GM19438 (cell line): Measurements from ENCODE around the gene TTLL9.
A peak's percentile ranks its signal among the peaks of the same experiment; 100 is the strongest.

Experiments
- ATAC-seq: cut with Tn5 transposase; IDR thresholded peaks from one replicate; pipeline ENCODE4 v1.9.1; 2021; ENCODE audit warnings: low read depth; ENCODE audit not compliant: unreplicated experiment

The TTLL9 gene

DNA sequence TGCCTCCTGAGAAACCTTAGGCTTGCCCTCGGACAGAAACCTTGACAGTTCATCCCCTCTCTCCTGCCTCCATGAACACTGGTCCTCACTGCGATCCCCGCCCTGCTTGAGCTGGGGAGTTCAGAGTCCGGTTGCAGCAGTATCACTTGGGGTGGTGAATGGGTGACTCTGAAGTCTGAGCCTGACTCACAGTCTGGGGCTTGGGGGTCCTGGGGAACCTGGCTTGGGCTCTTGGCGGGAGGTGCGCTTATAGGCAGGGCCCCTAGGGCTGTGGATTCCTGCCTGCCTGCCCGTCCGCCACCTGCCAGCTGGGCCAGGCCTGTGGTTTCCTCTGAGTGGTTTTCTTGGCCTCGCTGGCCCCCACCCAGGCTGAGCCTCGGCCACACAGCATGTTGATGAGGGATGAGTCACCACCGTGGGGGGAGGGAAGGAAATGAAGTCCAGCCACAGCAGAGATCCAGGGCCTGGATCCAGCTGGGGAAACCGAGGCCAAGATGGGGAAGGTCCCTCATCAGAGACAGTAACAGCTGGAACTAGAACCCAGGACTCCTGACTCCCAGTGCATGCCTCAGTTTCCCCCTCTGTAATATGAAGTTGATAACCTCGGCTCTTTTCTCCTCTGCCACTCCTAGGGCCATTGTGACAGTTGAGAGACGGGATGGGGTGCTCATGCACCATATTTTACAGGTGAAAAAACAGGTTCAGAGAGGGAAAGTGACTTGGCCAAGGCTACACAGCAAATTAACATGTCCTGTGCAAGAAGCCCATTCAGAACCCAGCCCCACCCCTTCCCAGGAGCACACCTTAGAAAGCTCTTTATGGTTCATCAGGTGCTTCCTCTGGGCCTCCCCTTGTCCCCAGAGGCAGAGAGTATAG is 34.2 kb upstream of the TTLL9 start:
- peak; percentile 66 for ATAC-seq

DNA sequence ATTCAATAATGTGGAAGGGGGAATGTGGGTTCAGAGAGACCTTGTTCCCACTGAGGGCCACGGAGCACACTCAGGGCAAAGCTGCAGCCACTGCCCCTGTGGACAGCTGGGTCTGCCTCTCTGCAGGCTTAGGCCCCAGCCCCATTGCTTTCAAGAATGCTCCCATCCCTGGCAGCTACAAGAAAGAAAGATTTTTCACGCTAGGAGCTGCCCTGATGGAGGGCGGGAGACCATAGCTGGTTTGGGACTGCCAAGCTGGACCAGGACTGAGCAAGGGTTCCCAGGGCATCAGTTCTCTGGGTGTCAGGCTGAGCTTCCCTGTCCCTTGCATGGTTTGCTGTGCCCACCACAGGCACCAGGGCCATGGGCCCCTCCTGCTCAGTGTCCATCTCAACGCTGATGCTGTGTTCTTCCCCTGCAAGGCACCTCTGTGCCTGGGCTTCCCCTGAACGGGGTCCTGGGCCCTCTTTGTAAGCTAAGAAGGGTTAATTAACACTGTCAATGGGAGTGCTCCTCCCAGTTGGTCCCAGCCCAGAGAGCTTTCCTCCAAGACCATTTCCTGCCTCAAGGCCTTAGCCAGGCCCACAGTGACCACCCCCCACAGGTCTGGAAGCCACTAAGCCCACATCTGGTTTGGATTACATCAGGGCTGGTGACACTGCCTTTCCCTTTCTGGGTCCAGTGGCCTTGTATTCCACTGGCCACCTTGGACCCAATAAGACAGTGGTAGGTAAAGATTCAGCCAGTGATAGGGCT is 33.4 kb upstream of the TTLL9 start:
- ATAC-seq: no peak

DNA sequence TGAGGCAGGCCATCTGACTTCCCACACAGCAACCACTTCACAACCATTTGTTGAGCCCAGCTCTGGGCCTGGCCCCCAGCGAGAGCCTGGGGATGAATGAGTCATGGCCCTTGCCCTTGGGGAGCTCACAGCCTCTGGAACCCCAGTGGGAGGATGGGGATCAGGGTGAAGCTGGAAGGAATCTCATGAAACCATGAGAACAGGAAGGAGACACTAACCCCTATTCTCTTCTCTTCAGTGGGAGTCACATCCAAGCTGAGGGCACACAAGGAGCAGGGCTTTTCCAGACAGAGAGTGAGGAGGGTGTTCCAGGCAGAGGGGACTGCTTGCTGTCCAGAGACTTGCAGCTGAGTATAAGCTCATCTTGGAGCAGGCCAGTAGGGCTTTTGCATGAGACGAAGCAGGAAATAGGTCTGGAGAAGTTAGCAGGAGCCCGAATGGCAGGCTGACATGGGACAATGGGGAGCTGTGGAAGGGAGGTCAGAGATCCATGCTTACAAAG is 32.5 kb upstream of the TTLL9 start:
- no peak for ATAC-seq

DNA sequence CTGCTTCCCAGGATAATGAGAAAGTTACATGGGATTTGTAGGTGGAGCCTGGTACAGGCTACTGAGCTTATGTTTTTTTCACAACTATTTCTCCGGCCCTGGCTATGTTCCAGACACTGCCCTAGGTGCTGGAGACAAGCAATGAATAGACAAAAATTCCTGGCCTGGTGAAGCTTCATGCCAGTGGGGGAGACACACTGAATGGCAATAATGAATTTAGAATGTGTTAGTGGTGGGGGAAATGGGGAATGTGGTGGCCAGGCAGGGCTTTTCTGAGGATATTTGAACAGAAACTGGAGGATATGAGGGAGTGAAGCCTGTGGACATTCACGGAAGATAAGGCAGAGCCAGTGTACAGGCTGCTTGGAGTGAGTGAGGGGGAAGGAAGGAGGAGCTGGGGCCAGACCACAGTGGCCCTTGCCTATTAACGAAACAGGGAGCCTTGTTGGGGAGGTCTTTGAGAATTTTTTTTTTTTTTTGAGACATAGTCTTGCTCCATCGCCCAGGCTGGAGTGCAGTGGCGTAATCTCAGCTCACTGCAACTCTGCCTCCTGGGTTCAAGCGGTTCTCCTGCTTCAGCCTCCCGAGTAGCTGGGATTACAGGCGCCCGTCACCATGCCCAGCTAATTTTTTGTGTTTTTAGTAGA is 31.7 kb upstream of the TTLL9 start:
- no peak for ATAC-seq

DNA sequence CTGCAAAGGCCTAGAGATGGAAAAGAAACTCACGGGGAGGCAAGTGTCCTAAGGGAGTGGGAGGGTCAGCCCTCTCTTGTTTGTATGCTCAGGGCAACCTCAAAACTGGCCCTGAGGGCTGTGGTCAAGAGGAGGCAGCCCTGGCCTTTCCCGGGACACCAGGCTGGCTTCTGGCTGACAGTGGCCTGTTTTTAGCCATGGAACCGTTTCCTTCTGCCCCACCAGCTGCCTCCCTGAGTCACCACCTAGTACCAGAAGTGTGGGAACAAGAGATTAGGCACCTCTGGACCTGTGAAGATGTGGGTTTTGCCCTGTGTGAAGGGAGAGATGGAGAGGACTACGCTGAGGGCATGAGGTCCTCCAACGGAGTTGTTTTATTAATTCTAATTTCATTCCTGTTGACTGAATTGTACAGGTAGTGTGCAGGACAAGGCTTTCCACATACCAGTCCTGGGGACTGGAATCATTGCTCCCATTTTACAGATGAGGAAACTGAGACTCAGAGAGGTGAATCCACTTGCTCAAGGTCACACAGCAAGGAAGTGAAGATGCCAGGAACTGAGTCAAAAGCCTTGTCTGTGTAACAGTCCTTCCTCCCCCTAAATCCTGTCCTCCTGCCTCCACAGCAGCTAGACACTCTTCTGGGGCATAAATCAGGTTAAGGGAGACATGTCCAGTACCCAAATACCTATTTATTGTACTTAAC is 30.5 kb upstream of the TTLL9 start:
- ATAC-seq: no peak

DNA sequence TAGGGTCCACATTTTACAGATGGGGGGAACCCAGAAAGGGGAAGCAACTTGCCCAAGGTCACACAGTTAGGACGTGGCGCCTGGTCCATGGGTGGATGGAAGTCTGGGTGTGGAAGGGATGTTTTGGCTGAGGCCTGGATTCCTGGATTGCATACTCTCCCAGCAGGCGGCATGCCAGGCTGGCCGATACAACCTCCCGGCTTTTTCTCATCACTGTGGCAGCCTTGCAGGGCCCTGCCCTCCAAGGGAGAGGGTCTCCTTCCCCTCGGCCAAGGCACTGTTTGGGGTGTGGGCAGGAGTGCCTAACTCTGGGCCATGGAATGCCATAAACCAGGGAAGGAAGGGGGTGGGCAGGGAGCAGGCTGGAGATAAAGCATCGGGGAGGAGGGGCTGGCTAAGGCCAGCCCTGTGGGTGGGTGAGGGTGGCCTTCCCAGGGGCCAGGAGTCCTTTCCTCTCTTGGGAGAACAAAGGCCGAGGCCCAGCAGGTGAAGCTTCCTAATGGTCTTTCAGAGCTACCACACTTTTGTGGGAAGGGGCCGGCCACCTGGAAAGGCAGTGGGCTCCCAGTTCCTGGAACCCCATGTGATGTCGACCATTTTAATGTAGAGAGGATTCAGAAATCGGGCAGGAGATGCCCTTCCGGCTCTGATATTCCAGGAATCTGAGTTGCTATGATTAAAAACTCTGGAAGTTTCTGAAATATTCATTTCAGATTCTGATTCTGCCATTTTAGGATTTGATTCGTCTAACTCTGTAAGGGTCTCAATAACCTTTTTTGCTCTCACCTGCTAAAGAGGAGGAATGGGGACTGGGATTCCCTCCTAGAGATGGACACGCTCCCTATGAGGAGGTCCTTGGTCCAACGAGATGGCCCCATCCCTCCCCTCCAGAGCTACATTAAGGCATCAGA is 29.3 kb upstream of the TTLL9 start:
- ATAC-seq: no peak

DNA sequence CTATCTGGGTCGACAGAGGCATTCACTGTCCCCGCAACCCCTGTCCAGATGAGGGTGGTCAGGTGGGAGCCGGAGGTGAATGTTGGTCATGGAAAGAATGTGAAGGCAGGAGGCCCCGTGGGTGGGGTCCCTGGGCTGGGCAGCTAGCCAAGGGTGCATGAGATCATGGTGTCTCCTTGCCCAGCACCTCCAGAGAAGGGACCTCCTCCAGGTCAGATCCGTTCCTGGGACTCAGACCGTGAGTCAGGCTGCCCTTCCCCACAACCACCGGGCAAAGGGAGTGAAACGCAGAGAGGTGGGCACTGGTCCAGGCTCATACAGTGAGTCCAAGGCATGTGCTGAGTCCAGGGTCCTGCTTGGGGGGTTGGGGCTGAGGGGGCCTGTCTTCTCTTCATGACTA is 28.5 kb upstream of the TTLL9 start:
- no peak for ATAC-seq

DNA sequence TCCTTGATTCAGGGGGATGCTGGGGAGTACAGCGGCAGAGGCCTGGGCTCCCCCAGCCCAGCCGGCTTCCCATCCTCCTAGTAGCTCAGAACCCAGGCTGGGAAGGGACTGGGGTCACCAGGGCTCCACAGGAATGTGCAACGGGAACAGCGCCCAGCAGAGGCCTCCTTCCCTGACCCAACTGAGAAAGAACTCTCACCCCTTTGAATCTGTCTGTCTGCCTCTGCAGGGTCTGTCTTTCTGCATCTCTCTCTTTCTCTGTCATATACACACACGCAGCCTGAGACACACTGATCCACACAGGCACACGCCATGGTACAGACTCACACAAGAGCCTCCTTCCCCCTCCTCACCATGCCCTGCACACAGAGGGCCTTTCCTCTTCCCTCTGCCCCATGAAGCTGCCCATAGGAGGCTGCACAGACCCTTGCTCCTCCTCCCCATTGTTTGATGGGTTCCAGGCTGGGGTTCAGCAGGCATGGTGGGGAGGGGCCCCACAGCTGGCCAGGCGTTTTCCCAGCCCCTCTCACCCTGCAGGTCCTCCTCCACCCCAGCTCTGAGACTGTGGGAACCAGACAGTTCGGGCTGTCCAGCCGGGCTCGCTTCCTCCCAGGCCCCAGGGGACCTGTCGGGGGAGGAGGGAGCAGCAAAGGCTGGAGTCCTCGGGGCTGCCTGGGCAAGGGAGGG is 27.8 kb upstream of the TTLL9 start:
- ATAC-seq: no peak

DNA sequence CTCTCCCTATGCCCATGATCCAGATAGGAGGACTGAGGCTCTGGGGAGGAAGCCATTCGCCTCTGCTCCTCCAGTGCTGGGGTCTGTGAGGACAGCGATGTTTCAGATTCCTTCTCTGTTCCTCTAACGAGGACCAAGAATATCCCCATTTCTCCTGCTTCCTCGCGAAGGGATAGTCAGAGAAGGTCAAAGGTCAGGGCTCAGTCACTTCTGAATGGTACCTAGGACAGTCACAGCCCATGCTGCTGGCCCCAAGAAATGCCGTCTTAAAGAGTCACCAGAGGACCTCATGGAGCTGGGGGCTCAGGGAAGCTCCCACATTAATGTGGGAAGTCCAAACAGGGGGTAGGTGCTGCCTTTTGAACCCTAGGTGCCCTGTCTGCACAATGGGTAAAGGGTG is 27.1 kb upstream of the TTLL9 start:
- no peak for ATAC-seq

DNA sequence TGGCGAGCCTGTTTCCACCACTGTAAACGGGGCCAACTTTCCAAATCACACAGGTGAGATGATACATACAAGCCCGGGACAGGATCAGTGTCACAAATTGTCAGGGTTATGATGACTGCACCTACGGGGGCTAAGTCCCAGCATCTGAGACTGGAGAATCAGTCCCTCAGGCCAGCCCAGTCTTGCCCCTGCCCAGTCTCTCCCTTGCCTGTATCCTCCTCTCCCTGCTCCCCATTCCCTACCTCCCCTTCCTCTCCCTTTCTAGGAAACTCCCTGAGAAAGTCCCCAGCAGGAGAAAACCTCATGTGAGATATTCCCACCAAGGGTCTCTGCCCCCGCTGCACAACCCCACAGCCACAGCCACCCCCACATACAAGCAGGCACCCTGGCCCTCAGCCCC is 26.6 kb upstream of the TTLL9 start:
- ATAC-seq: no peak

DNA sequence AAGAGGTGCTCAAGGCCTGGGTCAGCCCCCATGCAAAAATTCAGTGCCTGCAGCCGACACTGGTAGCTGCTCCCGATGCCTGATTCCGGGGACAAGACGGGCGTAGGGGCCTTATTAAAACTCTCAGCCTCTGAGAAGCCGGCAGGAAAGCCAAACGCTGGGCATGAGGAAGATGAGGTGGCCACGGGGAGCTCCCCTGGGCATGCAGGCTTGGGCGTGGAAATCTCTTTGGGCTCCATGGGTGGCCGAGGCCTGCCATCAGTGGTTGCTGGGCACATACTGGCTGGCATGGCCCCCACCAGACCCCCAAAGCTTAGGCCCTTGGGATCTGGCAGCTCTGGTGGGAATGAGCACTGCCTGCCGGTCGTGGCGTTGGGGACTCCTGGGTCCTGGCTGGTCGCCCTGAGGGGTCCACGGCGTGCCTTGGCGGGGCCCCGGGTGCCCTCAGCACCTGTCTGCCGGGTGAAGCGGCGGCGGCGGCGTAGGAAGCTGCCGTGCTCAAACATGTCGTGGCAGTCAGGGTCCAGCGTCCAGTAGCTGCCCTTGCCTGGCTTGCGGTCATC is 25.6 kb upstream of the TTLL9 start:
- no peak for ATAC-seq

DNA sequence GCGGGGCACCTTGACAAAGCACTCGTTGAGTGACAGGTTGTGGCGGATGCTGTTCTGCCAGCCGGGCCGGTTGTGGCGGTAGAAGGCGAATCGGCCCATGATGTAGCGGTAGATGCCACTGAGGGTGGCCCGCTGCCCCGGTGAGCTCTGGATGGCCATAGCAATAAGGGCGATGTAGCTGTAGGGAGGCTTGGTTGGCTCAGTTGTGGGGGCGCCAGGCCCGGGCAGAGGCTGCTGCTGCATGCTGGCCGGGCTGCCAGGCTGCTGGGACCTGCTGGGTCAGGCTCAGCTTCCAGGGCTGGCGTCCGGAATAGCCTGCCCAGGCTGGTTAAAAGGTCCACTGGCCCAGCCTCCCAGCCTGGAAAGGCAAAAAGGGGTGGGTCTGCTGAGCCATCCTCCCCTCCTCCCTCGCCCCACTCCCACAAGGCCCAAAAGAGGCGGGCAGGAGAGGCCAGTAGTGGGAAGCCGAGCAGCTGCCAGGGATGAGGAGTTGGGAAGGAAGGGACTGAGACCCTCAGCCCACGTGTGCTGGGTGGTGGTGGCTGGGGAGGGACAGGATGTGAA is 25.1 kb upstream of the TTLL9 start, which contains the start of gene FOXS1:
Gene FOXS1, minus strand, starts transcription at position 305 of the 564 bp plus-strand sequence. Its CDS starts 62 bp downstream, at position 243.
- no peak for ATAC-seq

DNA sequence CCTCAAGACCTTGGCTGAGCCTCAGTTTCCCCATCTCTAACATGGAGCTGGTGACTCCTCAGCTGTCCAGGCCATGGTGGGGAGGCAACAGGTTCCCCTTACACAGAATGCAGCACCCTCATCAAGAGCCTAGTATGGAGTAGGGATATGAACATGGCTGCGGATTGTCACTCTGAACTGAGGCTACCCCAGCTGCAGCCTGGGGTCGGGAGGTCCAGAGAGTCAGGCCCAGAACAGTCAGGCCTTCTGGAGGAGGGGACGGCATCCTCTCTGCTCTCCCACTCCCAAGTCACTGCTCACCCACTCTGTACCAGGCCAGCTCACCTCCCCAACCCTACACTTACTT is 23.7 kb upstream of the TTLL9 start:
- no peak for ATAC-seq

DNA sequence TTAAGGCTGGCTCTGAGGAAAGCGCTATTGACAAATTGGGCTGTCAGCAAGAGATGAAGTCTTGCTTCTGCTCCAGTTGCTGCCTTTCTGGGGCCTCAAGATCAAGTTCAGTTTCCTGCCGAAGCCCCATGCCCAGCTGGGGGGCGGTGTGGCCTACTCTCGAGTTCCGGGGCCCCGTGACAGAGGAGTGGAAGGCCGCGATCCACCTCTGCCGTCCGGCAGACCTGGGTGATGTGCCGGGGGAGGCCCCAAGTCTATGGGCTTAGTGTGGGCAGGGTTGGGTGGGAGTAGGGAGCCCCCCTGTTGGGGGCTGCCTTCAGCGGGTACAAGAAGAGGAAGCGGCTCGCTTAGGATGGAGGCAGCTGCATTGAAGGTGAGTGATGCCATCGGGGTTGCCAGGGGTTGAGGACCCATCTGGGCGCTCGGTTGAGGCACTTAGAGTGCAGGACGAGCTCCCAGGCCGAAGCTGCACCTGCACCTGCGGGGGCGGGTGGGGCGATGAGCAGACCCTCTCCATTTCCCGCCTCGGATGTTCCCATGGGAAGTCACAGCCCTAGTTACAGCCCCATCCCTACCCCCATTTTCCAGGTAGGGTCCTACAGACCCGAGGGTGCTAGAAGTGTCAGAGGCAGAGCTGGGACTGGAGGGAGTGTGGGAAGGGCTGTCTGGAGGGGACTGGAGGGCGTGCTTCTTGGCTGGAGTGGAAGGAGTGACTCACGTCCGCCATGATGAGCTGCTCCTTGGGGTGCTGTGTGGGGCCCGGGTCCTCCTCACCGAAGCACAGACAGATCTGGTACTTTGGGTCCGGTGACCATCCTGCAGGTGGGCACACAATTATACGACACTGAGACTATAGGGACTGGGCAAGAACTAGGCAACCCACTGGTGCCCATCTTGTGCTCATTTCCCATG is 22.1 kb upstream of the TTLL9 start:
- no peak for ATAC-seq

DNA sequence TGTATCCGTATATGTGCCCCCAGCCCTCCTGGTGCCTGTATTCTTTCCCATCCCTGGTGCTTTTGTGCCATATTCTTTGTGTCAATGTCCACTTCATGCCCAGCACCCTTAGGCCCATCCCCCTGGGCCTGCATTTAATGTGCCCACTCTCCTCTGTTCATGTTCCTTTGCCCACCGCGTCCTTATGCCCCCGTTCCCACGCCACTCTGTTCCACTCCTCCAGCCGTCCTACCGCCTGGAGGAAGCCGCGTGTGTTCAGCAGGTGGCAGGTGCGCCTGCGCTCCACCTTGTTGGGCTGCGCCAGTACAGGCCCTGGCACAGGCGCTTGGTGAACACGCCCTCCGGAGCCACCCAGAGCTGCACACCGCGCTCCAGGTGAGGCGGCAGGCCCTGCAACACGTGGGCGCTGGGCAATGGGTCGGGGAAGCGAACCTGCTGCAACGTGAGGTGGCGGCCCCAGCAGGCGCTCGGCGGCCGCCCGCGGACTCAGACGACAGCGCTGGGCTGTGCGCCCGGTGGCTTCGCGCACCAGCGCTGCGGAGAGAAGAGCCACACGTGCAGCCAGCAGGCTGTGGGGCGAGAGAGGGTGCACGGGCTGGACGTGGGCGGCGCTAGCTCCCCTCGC is 21.0 kb upstream of the TTLL9 start:
- no peak for ATAC-seq

DNA sequence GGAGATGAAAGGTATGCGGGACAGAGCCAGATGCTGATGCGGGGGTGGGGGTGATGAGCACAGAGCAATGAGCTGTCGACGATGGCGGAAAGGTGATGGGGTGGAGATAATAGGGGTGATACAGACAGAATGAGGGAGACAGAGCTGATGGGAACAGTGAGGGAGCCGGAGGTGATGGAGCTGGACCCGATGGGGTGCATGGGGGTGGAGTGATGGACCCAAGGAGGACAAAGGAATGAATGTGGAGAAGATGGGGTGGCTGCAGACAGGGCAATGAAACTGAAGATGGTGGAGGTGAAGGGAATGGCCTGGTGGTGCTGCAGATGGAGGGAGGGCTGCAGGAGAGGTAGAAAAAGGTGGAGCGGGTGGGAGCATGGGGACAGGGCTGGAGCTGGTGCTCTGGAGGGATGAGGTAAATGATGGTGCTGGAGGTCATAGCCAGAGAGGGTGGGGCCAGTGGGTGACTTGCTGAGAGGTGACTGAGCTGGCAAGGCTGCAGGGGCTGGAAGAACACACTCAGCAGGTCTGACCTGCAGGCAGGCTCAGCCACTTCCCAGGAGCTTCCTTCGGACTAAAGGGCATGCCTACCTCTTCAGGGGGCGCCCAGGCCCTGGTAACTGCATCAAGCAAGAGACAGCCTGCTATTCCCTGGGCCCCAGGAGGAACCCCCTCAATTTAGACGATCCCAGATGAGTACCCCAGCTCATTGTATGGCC is 19.0 kb upstream of the TTLL9 start:
- no peak for ATAC-seq
